Smooth muscle cell (in vitro differentiated cells): ENCODE data around the gene NEK10. TPM values are rescaled to one million over a fixed set of nuclear protein-coding genes. Genes with fewer than 3 reads are reported as not detected.

Source experiments
- DNase-seq: peaks from one replicate; lab custom pipeline; 2025; ENCODE audit not compliant: unreplicated experiment; lab: John Stamatoyannopoulos, UW
- H2AFZ ChIP-seq: fragments of 200-600 bp; sonication (generic); 2 replicates; pipeline ENCODE4 v1.6.0; 2016; ENCODE audit warnings: antibody characterized with exemption, low read depth, mild to moderate bottlenecking
- H3F3A ChIP-seq: fragments of 200-600 bp; sonication (generic); 2 replicates; pipeline ENCODE4 v1.6.0; 2017; ENCODE audit warnings: antibody characterized with exemption, low read depth
- H3K27ac ChIP-seq: fragments of 200-600 bp; sonication (generic); 2 replicates; pipeline ENCODE4 v1.5.1; 2016; ENCODE audit warnings: low read depth, mild to moderate bottlenecking
- H3K27me3 ChIP-seq: fragments of 200-600 bp; sonication (generic); 2 replicates; pipeline ENCODE4 v1.6.1; 2016; ENCODE audit warnings: low read depth, mild to moderate bottlenecking
- H3K36me3 ChIP-seq: fragments of 200-600 bp; sonication (generic); 2 replicates; pipeline ENCODE4 v1.5.1; 2016; ENCODE audit warnings: low read depth
- H3K4me1 ChIP-seq: fragments of 200-600 bp; sonication (generic); 2 replicates; pipeline ENCODE4 v1.5.1; 2016; ENCODE audit warnings: low read depth
- H3K4me2 ChIP-seq: fragments of 200-600 bp; sonication (generic); 2 replicates; pipeline ENCODE4 v1.6.0; 2016; ENCODE audit warnings: mild to moderate bottlenecking
- H3K4me3 ChIP-seq: fragments of 200-600 bp; sonication (generic); 2 replicates; pipeline ENCODE4 v1.5.1; 2016; ENCODE audit warnings: mild to moderate bottlenecking
- H3K79me2 ChIP-seq: fragments of 200-600 bp; sonication (generic); 2 replicates; pipeline ENCODE4 v1.6.0; 2016; ENCODE audit warnings: low read depth, mild to moderate bottlenecking
- H3K9ac ChIP-seq: fragments of 200-600 bp; sonication (generic); 2 replicates; pipeline ENCODE4 v1.6.0; 2016; ENCODE audit warnings: low read depth
- H3K9me3 ChIP-seq: fragments of 200-600 bp; sonication (generic); replicated peaks from 2 replicates; pipeline ENCODE4 v1.5.1; 2016; ENCODE audit warnings: low read depth
- H4K20me1 ChIP-seq: fragments of 200-600 bp; sonication (generic); 2 replicates; pipeline ENCODE4 v1.6.0; 2016; ENCODE audit warnings: low read depth
- CTCF ChIP-seq: fragments of 200-600 bp; sonication (generic); IDR thresholded peaks from 2 replicates; pipeline ENCODE4 v1.5.1; 2017; ENCODE audit warnings: borderline replicate concordance, mild to moderate bottlenecking, antibody characterized with exemption; ENCODE audit not compliant: insufficient read depth, poor library complexity, severe bottlenecking
- WGBS: methylation state at CpG from one replicate; pipeline ENCODE4 v1.1.7; 2016; ENCODE audit warnings: low lambda C conversion rate; 5-methylcytosine and 5-hydroxymethylcytosine counted together
- polyA plus RNA-seq: library from polyadenylated mRNA; unstranded; fragments of >200 nt; fragmentation: Nextera tagmentation; extraction: Ambion mirVana; gene quantifications from 2 replicates; pipeline ENCODE4 v1.2.1, GENCODE V29; 2016
- total RNA-seq: library from RNA; depleted of rRNA; stranded (reverse); fragments of >200 nt; gene quantifications from 2 replicates; pipeline ENCODE4 v1.2.3, GENCODE V29; 2014

NEK10 gene
- total and polyA plus RNA-seq, 2 experiments from 2014 or later = 2.7 TPM; not detected in 1

- Histone ChIP-seq H3K79me2 (no peaks in the 10 kb centered on the region), H3K27me3 (no peaks in the 10 kb centered on the region), H3K36me3 (no peaks in the 10 kb centered on the region), H3K4me2 (no peak overlapping the region), H3K27ac (no peak overlapping the region), H3K9me3 (no peaks in the 10 kb centered on the region), H3F3A (no peaks in the 10 kb centered on the region), H3K9ac (no peak overlapping the region), H3K4me1 (no peaks in the 10 kb centered on the region), H3K4me3 (no peak overlapping the region), H4K20me1 (no peaks in the 10 kb centered on the region), H2AFZ (no peak overlapping the region)
- TF ChIP-seq CTCF = no peak
- 72% methylated on average over 2 of the region's 2 CpGs for WGBS
- no peak for DNase-seq
Measured at GRCh38 chr3:27193056-27193455, 176.1 kb downstream of the NEK10 start.

GRCh38 chr3:27186013-27186412 lies 183.2 kb downstream of the NEK10 start:
- Histone ChIP-seq H3K4me3 (no peak overlapping the region), H3K9me3 (no peaks in the 10 kb centered on the region), H4K20me1 (no peaks in the 10 kb centered on the region), H3K36me3 (no peaks in the 10 kb centered on the region), H3K27ac (no peak overlapping the region), H2AFZ (no peak overlapping the region), H3K79me2 (no peaks in the 10 kb centered on the region), H3K4me1 (no peaks in the 10 kb centered on the region), H3K4me2 (no peak overlapping the region), H3K27me3 (no peaks in the 10 kb centered on the region), H3F3A (no peaks in the 10 kb centered on the region), H3K9ac (no peak overlapping the region)
- DNase-seq = no peak
- WGBS = 93% methylated on average over 5 of the region's 5 CpGs
- TF ChIP-seq CTCF = no peak

GRCh38 chr3:27185231-27185989 lies 183.8 kb downstream of the NEK10 start:
- Histone ChIP-seq H3K79me2 (no peaks in the 10 kb centered on the region), H3K4me3 (no peak overlapping the region), H3K4me1 (no peaks in the 10 kb centered on the region), H2AFZ (no peak overlapping the region), H3F3A (no peaks in the 10 kb centered on the region), H3K9me3 (no peaks in the 10 kb centered on the region), H3K4me2 (no peak overlapping the region), H4K20me1 (no peaks in the 10 kb centered on the region), H3K27me3 (no peaks in the 10 kb centered on the region), H3K27ac (no peak overlapping the region), H3K9ac (no peak overlapping the region), H3K36me3 (no peaks in the 10 kb centered on the region)
- DNase-seq = no peak
- 88% methylated on average over 2 of the region's 2 CpGs for WGBS
- TF ChIP-seq CTCF = no peak

- no peaks in the 10 kb centered on the region for H3F3A ChIP-seq
- H3K9me3 ChIP-seq = no peaks in the 10 kb centered on the region
- H3K79me2 ChIP-seq = no peaks in the 10 kb centered on the region
- H3K27ac ChIP-seq = no peak overlapping the region
- no peak overlapping the region for H3K4me3 ChIP-seq
- 59% methylated on average over 2 of the region's 2 CpGs for WGBS
- no peaks in the 10 kb centered on the region for H3K4me1 ChIP-seq
- H3K36me3 ChIP-seq = no peaks in the 10 kb centered on the region
- no peak overlapping the region for H2AFZ ChIP-seq
- no peaks in the 10 kb centered on the region for H3K27me3 ChIP-seq
- H4K20me1 ChIP-seq = no peaks in the 10 kb centered on the region
- no peak for TF ChIP-seq CTCF
- no peak overlapping the region for H3K4me2 ChIP-seq
- DNase-seq = no peak
- H3K9ac ChIP-seq = no peak overlapping the region
Measured at GRCh38 chr3:27184261-27184660, 184.9 kb downstream of the NEK10 start.
